CD4-positive, alpha-beta T cell (primary cell): ENCODE measurements around the gene PBX2. TPM values are rescaled to one million over a fixed set of nuclear protein-coding genes. Genes with fewer than 3 reads are reported as not detected.
"Not testable (repeated sequence)": the region's sequence is repeated elsewhere in the genome, so short reads cannot be mapped to it uniquely, and the experiment has no call there.

Experiments
- ATAC-seq: fragments of 200-7000 bp; cut with Tn5 transposase; one replicate; pipeline ENCODE4 v1.10.0; 2022; ENCODE audit warnings: mild to moderate bottlenecking; ENCODE audit not compliant: poor library complexity
- CTCF ChIA-PET: fragments of 350-600 bp; sonication (Branson Sonifier 250); formaldehyde crosslinking; loops from one replicate; lab custom pipeline; 2021; ENCODE audit warnings: antibody characterized with exemption, inconsistent platforms; lab: Charles Lee
- POLR2A ChIA-PET: fragments of 350-600 bp; sonication (Branson Sonifier 250); formaldehyde crosslinking; loops from one replicate; lab custom pipeline; 2021; ENCODE audit warnings: antibody characterized with exemption, inconsistent platforms; lab: Charles Lee
- DNase-seq, 14 experiments: peaks; one replicate each; pipeline ENCODE4 v3.0.0-alpha.2; 2013 to 2020; ENCODE audit warnings: mixed read lengths in 2 of 14
- H3K27ac ChIP-seq, 2 donors: one replicate each; pipeline versions ENCODE4 v1.5.1 to v1.7.0; 2013; ENCODE audit warnings: low read length in 2 of 2, low read depth in 1 of 2, mild to moderate bottlenecking in 1 of 2
- H3K27me3 ChIP-seq, 2 experiments: 1 replicate in 1 of 2; 2 replicates in 1 of 2; pipeline versions ENCODE4 v1.6.1 to v1.7.0; 2013; ENCODE audit warnings: low read length in 2 of 2, control low read depth in 1 of 2, mild to moderate bottlenecking in 1 of 2, moderate library complexity in 1 of 2; ENCODE audit not compliant: insufficient read depth in 2 of 2, control insufficient read depth in 1 of 2
- H3K36me3 ChIP-seq: one replicate; pipeline ENCODE4 v1.6.1; 2013; ENCODE audit warnings: low read length, control low read depth; ENCODE audit not compliant: insufficient read depth
- H3K4me1 ChIP-seq: one replicate; pipeline ENCODE4 v1.6.1; 2013; ENCODE audit warnings: low read length, control low read depth; ENCODE audit not compliant: insufficient read depth
- H3K4me3 ChIP-seq: one replicate; pipeline ENCODE4 v1.5.1; 2013; ENCODE audit warnings: mild to moderate bottlenecking, low read length, moderate library complexity
- H3K9me3 ChIP-seq, 2 experiments: 1 replicate in 1 of 2; 2 replicates in 1 of 2; pipeline versions ENCODE4 v1.6.1 to v1.7.0; 2013; ENCODE audit warnings: low read length in 2 of 2, mild to moderate bottlenecking in 2 of 2, control low read depth in 1 of 2, moderate library complexity in 1 of 2; ENCODE audit not compliant: control insufficient read depth in 1 of 2, insufficient read depth in 1 of 2
- H3K27ac Mint-ChIP-seq: one replicate; pipeline ENCODE4 v1.8.0; 2020; ENCODE audit warnings: mixed read lengths
- H3K27me3 Mint-ChIP-seq: one replicate; pipeline ENCODE4 v1.8.0; 2021; ENCODE audit warnings: mixed read lengths
- H3K36me3 Mint-ChIP-seq: one replicate; pipeline ENCODE4 v1.8.0; 2021; ENCODE audit warnings: low read depth, mixed read lengths
- H3K4me1 Mint-ChIP-seq: one replicate; pipeline ENCODE4 v1.8.0; 2021; ENCODE audit warnings: low read depth, mixed read lengths
- H3K4me3 Mint-ChIP-seq: one replicate; pipeline ENCODE4 v1.8.0; 2020; ENCODE audit warnings: mild to moderate bottlenecking, mixed read lengths
- H3K9me3 Mint-ChIP-seq: one replicate; pipeline ENCODE4 v1.8.0; 2020; ENCODE audit warnings: mixed read lengths
- intact Hi-C, 2 experiments: fragments of 100-400 bp; cut with DNase I in 1 of 2; cut with micrococcal nuclease in 1 of 2; formaldehyde crosslinking; loops; one replicate each; pipeline versions ENCODE4 v1.15.1 to v1.9.0; 2023 to 2025; cut with DNase I, micrococcal nuclease
- total RNA-seq, 174 experiments: library from RNA in 2 of 174; stranded (reverse) in 2 of 174; gene quantifications; one replicate each; pipeline ENCODE4 v1.2.3 and lab custom pipeline; 2021 to 2026
- TF ChIP-seq, protein P1 (sequence below): fragments of 200-600 bp; IDR thresholded peaks from one replicate; pipeline ENCODE4 v1.8.0; 2022; ENCODE audit warnings: antibody characterized with exemption, mild to moderate bottlenecking

PBX2 gene
- total RNA-seq, 2 experiments from 2014 or later, result 62.0 to 65.6 TPM

DNA sequence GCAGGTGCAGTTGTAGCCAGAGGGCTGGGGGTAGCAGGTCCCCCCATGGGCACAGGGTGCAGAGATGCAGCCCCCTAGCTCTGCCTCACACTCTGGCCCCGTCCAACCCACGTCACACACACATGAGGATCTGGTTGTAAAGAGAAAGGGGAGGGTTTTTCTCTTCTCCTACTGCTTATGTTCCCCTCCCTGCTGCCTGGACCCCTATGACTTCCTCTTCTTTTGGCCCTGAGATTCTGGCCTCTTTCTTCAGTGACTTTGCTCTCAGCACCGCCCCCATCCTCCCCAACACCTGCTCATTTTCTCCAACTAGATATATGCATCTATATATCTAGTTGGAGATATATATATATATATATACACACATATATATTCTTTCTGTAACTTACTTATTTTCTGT lies 24.1 kb upstream of the PBX2 start:
- ATAC-seq (no peak), DNase-seq (no peak)
- peaks cover 0 to 3% of the 10 kb centered on the region in 2 experiments for H3K27me3 ChIP-seq
- no peaks in the 10 kb centered on the region for H3K9me3 Mint-ChIP-seq
- no peak overlapping the region for H3K4me3 Mint-ChIP-seq
- no peaks in the 10 kb centered on the region for H3K27me3 Mint-ChIP-seq
- ChIA-PET CTCF (interaction anchor here (0.6 kb wide), 1 partner anchor 82 kb away, joined by 3 read pairs; no protein-coding TSS in a partner anchor), POLR2A (no interaction called here)
- intact Hi-C loops, result no loop called here
- no peaks in the 10 kb centered on the region for H3K36me3 Mint-ChIP-seq
- H3K27ac ChIP-seq, result no peak overlapping the region
- H3K4me1 Mint-ChIP-seq, result no peaks in the 10 kb centered on the region
- H3K4me1 ChIP-seq, result no peaks in the 10 kb centered on the region
- H3K27ac Mint-ChIP-seq, result no peak overlapping the region
- TF ChIP-seq, protein P1, sequence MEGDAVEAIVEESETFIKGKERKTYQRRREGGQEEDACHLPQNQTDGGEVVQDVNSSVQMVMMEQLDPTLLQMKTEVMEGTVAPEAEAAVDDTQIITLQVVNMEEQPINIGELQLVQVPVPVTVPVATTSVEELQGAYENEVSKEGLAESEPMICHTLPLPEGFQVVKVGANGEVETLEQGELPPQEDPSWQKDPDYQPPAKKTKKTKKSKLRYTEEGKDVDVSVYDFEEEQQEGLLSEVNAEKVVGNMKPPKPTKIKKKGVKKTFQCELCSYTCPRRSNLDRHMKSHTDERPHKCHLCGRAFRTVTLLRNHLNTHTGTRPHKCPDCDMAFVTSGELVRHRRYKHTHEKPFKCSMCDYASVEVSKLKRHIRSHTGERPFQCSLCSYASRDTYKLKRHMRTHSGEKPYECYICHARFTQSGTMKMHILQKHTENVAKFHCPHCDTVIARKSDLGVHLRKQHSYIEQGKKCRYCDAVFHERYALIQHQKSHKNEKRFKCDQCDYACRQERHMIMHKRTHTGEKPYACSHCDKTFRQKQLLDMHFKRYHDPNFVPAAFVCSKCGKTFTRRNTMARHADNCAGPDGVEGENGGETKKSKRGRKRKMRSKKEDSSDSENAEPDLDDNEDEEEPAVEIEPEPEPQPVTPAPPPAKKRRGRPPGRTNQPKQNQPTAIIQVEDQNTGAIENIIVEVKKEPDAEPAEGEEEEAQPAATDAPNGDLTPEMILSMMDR, result no peak
- H3K9me3 ChIP-seq, result no peaks in the 10 kb centered on the region
- no peaks in the 10 kb centered on the region for H3K36me3 ChIP-seq
- H3K4me3 ChIP-seq, result no peak overlapping the region

DNA sequence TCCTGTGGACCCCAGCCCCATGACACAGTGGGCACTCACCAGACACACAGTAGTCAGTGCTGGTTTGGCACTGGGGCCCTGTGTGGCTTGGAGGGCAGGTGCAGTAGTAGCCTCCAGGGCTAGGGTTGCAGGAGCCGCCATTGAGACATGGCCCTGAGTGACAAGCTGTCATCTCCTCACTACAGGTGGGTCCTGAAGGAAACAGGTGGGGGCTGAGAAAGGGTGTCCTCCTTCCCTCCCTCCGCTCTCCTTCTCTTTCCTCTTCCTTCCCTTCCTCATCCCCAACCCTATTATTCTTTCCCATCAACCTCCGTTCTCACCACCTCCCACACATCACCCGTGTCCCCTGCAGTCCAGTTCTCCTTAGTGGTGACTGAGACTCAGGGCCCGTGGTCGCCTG lies 23.6 kb upstream of the PBX2 start:
- H3K27ac ChIP-seq, result no peak overlapping the region
- Mint-ChIP-seq H3K9me3 (no peaks in the 10 kb centered on the region), H3K27ac (no peak overlapping the region), H3K27me3 (no peaks in the 10 kb centered on the region), H3K4me1 (no peaks in the 10 kb centered on the region), H3K36me3 (no peaks in the 10 kb centered on the region), H3K4me3 (no peak overlapping the region)
- no peak overlapping the region for H3K4me3 ChIP-seq
- ATAC-seq, result no peak
- ChIA-PET CTCF (no interaction called here), POLR2A (no interaction called here)
- no peaks in the 10 kb centered on the region for H3K4me1 ChIP-seq
- H3K27me3 ChIP-seq, result no peaks in the 10 kb centered on the region
- intact Hi-C loops, result no loop called here
- TF ChIP-seq, protein P1, result no peak
- DNase-seq, result no peak
- no peaks in the 10 kb centered on the region for H3K9me3 ChIP-seq
- no peaks in the 10 kb centered on the region for H3K36me3 ChIP-seq

DNA sequence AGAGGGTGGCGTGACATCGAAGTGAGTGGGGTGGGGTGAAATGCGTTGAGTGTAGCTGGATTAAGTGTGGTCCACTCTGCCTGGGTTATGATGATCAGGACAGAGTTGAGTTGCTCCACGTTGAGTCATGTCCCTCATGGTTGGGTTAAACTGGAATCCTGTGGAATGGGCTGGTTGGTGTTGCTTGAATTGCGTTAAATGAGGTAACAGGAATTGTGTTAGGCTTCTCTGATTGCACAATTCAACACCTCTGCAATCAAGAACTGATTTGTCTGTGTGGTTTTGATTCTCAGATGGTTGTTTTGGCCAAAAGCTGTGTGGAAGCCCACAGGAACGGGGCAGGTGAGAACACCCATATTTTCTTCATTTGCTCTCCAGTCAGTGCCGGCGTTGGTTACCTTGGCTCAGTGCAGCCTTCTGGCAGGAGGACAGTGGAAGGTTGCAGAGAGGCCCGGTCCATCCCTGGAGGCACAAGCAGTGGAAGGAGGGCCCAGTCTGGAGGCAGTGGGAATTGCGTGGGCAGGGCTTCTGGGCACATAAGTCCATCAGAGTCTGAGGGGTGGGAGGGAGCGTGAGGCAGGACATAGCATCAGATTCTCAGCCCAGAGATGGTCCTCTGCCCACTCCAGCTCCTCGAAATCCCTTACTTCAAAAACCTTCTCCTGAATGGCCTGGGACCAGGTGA lies 22.2 kb upstream of the PBX2 start:
- ChIA-PET POLR2A (no interaction called here), CTCF (no interaction called here)
- Mint-ChIP-seq H3K4me3 (no peak overlapping the region), H3K27me3 (no peaks in the 10 kb centered on the region), H3K4me1 (no peaks in the 10 kb centered on the region), H3K36me3 (no peaks in the 10 kb centered on the region), H3K9me3 (no peaks in the 10 kb centered on the region), H3K27ac (no peak overlapping the region)
- H3K9me3 ChIP-seq, result no peaks in the 10 kb centered on the region
- H3K36me3 ChIP-seq, result no peaks in the 10 kb centered on the region
- H3K4me3 ChIP-seq, result no peak overlapping the region
- no peak overlapping the region for H3K27ac ChIP-seq
- H3K4me1 ChIP-seq, result no peaks in the 10 kb centered on the region
- TF ChIP-seq, protein P1, result no peak
- DNase-seq, result no peak
- intact Hi-C loops, result no loop called here
- no peak for ATAC-seq
- no peaks in the 10 kb centered on the region for H3K27me3 ChIP-seq

DNA sequence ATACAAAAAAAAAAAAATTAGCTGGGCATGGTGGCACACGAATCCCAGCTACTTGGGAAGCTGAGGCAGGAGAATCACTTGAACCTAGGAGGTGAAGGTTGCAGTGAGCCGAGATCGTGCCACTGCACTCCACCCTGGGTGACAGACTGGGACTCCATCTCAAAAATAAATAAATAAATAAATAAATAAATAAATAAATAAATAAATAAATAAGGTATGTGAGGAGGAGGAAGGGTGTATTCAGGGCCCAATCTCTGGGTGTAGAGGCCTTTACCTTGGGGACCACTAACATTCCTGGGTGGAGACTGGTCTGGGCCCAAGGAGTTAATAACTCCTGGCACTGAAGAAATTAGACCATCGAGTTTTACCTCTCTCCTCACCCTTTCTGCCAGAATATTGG lies 21.4 kb upstream of the PBX2 start:
- POLR2A ChIA-PET, H3K9me3 ChIP-seq, H3K9me3 Mint-ChIP-seq, H3K4me1 Mint-ChIP-seq, CTCF ChIA-PET, H3K27ac Mint-ChIP-seq, H3K27me3 Mint-ChIP-seq, H3K36me3 ChIP-seq, H3K36me3 Mint-ChIP-seq, intact Hi-C loops, H3K4me1 ChIP-seq, ATAC-seq, H3K27me3 ChIP-seq, H3K4me3 ChIP-seq, H3K4me3 Mint-ChIP-seq, H3K27ac ChIP-seq, DNase-seq: not testable (repeated sequence)
